MCF 10A (cell line): ENCODE measurements around the gene PRKG1. TPM values are rescaled to one million over a fixed set of nuclear protein-coding genes. Genes with fewer than 3 reads are reported as not detected.
A peak's percentile ranks its signal among the peaks of the same experiment; 100 is the strongest.

Source experiments
- BruUV-seq: library from RNA; stranded (reverse); fragments of 400-500 nt; replicated peaks from 2 replicates; lab custom pipeline; 2021; lab: Mats Ljungman, UMichigan
- CTCF ChIA-PET: fragments of 300-600 bp; sonication (Branson Sonifier 250); formaldehyde crosslinking; extraction: SDS; loops from one replicate; lab custom pipeline; 2021; ENCODE audit warnings: antibody characterized with exemption, inconsistent platforms; lab: Yijun Ruan, JAX
- POLR2A ChIA-PET: fragments of 300-600, 350-650 bp; sonication (Branson Sonifier 250); formaldehyde crosslinking; extraction: SDS; loops from one replicate; lab custom pipeline; 2020; ENCODE audit warnings: antibody characterized with exemption, inconsistent platforms; lab: Yijun Ruan, JAX
- DNase-seq: peaks from one replicate; pipeline ENCODE4 v3.0.0-alpha.2; 2018; ENCODE audit not compliant: unreplicated experiment
- H3K27ac Mint-ChIP-seq: one replicate; pipeline ENCODE4 v1.8.0; 2022; ENCODE audit warnings: mild to moderate bottlenecking, low read depth, mixed read lengths; ENCODE audit not compliant: unreplicated experiment
- H3K27me3 Mint-ChIP-seq: one replicate; pipeline ENCODE4 v1.8.0; 2022; ENCODE audit warnings: mixed read lengths; ENCODE audit not compliant: insufficient read depth, unreplicated experiment
- H3K36me3 Mint-ChIP-seq: one replicate; pipeline ENCODE4 v1.8.0; 2022; ENCODE audit warnings: mild to moderate bottlenecking, moderate library complexity, mixed read lengths; ENCODE audit not compliant: insufficient read depth, unreplicated experiment
- H3K4me1 Mint-ChIP-seq: one replicate; pipeline ENCODE4 v1.8.0; 2022; ENCODE audit warnings: mixed read lengths; ENCODE audit not compliant: insufficient read depth, unreplicated experiment
- H3K4me3 Mint-ChIP-seq: one replicate; pipeline ENCODE4 v1.8.0; 2022; ENCODE audit warnings: mild to moderate bottlenecking, moderate library complexity, mixed read lengths; ENCODE audit not compliant: unreplicated experiment
- H3K9me3 Mint-ChIP-seq: one replicate; pipeline ENCODE4 v1.8.0; 2022; ENCODE audit warnings: mixed read lengths; ENCODE audit not compliant: unreplicated experiment
- CTCF ChIP-seq: fragments of 200-600 bp; IDR thresholded peaks from one replicate; pipeline ENCODE4 v1.8.0; 2022; ENCODE audit warnings: antibody characterized with exemption, mild to moderate bottlenecking; ENCODE audit not compliant: unreplicated experiment
- intact Hi-C: fragments of 100-400 bp; cut with micrococcal nuclease; formaldehyde crosslinking; loops from 2 replicates; pipeline ENCODE4 v1.14.1; 2022
- total RNA-seq: library from RNA; stranded (reverse); gene quantifications from 2 replicates; pipeline ENCODE4 v1.2.3, GENCODE V29; 2022

PRKG1 gene
- total RNA-seq, 1 experiment from 2014 or later: 0.09 TPM

- intact Hi-C loops: no loop called here
- H3K36me3 Mint-ChIP-seq: no peaks in the 10 kb centered on the region
- H3K4me1 Mint-ChIP-seq: peaks cover 23% of the 10 kb centered on the region
- DNase-seq: no peak
- TF ChIP-seq CTCF: no peak
- H3K27ac Mint-ChIP-seq: no peak overlapping the region
- no TSS peak for BruUV-seq
- no peaks in the 10 kb centered on the region for H3K27me3 Mint-ChIP-seq
- POLR2A ChIA-PET: interaction anchor here (1.2 kb wide), 1 partner anchor 12 kb away, joined by 5 read pairs; no protein-coding TSS in a partner anchor
- CTCF ChIA-PET: no interaction called here
- no peaks in the 10 kb centered on the region for H3K9me3 Mint-ChIP-seq
- no peak overlapping the region for H3K4me3 Mint-ChIP-seq
These were observed 319.8 kb downstream of the PRKG1 start for GRCh38 chr10:51394039-51394438.

GRCh38 chr10:51397244-51397643 is 323.0 kb downstream of the PRKG1 start:
- Mint-ChIP-seq H3K9me3 (no peaks in the 10 kb centered on the region), H3K4me3 (no peak overlapping the region), H3K27ac (no peak overlapping the region), H3K36me3 (no peaks in the 10 kb centered on the region), H3K4me1 (peaks cover 8% of the 10 kb centered on the region), H3K27me3 (no peaks in the 10 kb centered on the region)
- ChIA-PET POLR2A (interaction anchor here (1.0 kb wide), 1 partner anchor 9 kb away, joined by 5 read pairs; no protein-coding TSS in a partner anchor), CTCF (interaction anchor here (0.6 to 2.0 kb wide), 10 partner anchors 8 to 334 kb away, joined by 3 to 10 read pairs (median 4); no protein-coding TSS in a partner anchor)
- intact Hi-C loops: loop anchor here (1.0 kb wide), 1 partner anchor 323 kb away; the partner anchor contains the start of gene PRKG1
- BruUV-seq: no TSS peak
- TF ChIP-seq CTCF: no peak
- no peak for DNase-seq

- peak; percentile 92 for DNase-seq
- ChIA-PET POLR2A (interaction anchor here (1.0 kb wide), 1 partner anchor 10 kb away, joined by 5 read pairs; no protein-coding TSS in a partner anchor), CTCF (interaction anchor here (0.6 to 2.0 kb wide), 11 partner anchors 8 to 334 kb away, joined by 3 to 10 read pairs (median 3); no protein-coding TSS in a partner anchor)
- Mint-ChIP-seq H3K4me1 (peaks cover 8% of the 10 kb centered on the region), H3K27me3 (no peaks in the 10 kb centered on the region), H3K9me3 (no peaks in the 10 kb centered on the region), H3K4me3 (no peak overlapping the region), H3K36me3 (no peaks in the 10 kb centered on the region), H3K27ac (no peak overlapping the region)
- TF ChIP-seq CTCF: no peak
- no TSS peak for BruUV-seq
- intact Hi-C loops: loop anchor here (1.0 kb wide), 1 partner anchor 323 kb away; the partner anchor contains the start of gene PRKG1
These were observed 323.4 kb downstream of the PRKG1 start for GRCh38 chr10:51397695-51398094.

- H3K4me3 Mint-ChIP-seq: no peak overlapping the region
- no peaks in the 10 kb centered on the region for H3K9me3 Mint-ChIP-seq
- H3K27me3 Mint-ChIP-seq: no peaks in the 10 kb centered on the region
- H3K36me3 Mint-ChIP-seq: no peaks in the 10 kb centered on the region
- intact Hi-C loops: no loop called here
- DNase-seq: no peak
- no peak overlapping the region for H3K27ac Mint-ChIP-seq
- CTCF ChIA-PET: interaction anchor here (0.7 to 1.6 kb wide), 2 partner anchors 22 to 337 kb away, joined by 3 to 4 read pairs; no protein-coding TSS in a partner anchor
- BruUV-seq: no TSS peak
- H3K4me1 Mint-ChIP-seq: peaks cover 8% of the 10 kb centered on the region
- TF ChIP-seq CTCF: no peak
- POLR2A ChIA-PET: no interaction called here
These were observed 325.6 kb downstream of the PRKG1 start for GRCh38 chr10:51399840-51400239.
